HUES6 (cell line): Measurements from ENCODE around the gene STX3.

ENCODE experiments used
- H3K27ac ChIP-seq: 2 replicates; pipeline ENCODE4 v1.7.0; 2013; ENCODE audit warnings: low read depth, mild to moderate bottlenecking, low read length, inconsistent platforms
- H3K27me3 ChIP-seq: 2 replicates; pipeline ENCODE4 v1.6.1; 2013; ENCODE audit warnings: low read length; ENCODE audit not compliant: control insufficient read depth, insufficient read depth
- H3K36me3 ChIP-seq: 2 replicates; pipeline ENCODE4 v1.6.1; 2013; ENCODE audit warnings: low read length; ENCODE audit not compliant: control insufficient read depth, insufficient read depth
- H3K4me1 ChIP-seq: 2 replicates; pipeline ENCODE4 v1.6.1; 2013; ENCODE audit warnings: low read length; ENCODE audit not compliant: control insufficient read depth, insufficient read depth
- H3K4me3 ChIP-seq: 2 replicates; pipeline ENCODE4 v1.5.1; 2013; ENCODE audit warnings: low read depth, low read length
- H3K9ac ChIP-seq: one replicate; pipeline ENCODE4 v1.6.1; 2013; ENCODE audit warnings: mild to moderate bottlenecking, low read length
- H3K9me3 ChIP-seq: 2 replicates; pipeline ENCODE4 v1.6.1; 2013; ENCODE audit warnings: low read depth, low read length; ENCODE audit not compliant: control insufficient read depth, insufficient read depth

The STX3 gene

GRCh38 chr11:59787816-59788215 lies 32.6 kb downstream of the STX3 start:
- H3K4me3 ChIP-seq = no peak overlapping the region
- peaks cover 77% of the 10 kb centered on the region for H3K36me3 ChIP-seq
- H3K4me1 ChIP-seq = no peaks in the 10 kb centered on the region; the same call in 1 of the 2 replicates

DNA sequence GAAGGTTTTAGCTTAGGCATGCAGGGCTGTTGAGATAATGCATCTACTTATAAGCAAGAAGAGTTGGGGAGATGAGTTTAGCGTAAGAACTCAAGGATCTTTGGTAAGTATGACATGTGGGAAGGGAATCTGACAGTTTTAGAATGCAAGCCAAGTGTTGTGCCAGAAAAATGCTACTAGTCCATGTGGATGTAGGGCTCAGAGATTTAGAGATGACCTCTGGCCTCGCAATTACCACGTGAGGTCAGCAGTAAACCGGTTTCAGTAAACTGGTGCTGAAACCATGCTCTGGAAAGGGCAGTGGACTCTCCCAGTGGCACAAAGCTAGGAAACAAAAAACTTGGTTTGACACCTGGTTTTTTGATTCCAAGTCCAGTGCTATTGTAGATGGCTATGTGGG lies 36.5 kb downstream of the STX3 start:
- H3K9ac ChIP-seq = no peak overlapping the region
- no peaks in the 10 kb centered on the region for H3K27me3 ChIP-seq
- H3K27ac ChIP-seq = no peak overlapping the region
- no peaks in the 10 kb centered on the region for H3K9me3 ChIP-seq
- no peaks in the 10 kb centered on the region; the same call in 1 of the 2 replicates for H3K4me1 ChIP-seq
- H3K36me3 ChIP-seq = peaks cover 95% of the 10 kb centered on the region
- H3K4me3 ChIP-seq = no peak overlapping the region

More at GRCh38 chr11:59787816-59788215, 32.6 kb downstream of the STX3 start:
- Histone ChIP-seq H3K9me3 (peaks cover 4% of the 10 kb centered on the region; the same call in 1 of the 2 replicates), H3K27me3 (no peaks in the 10 kb centered on the region), H3K27ac (no peak overlapping the region), H3K9ac (no peak overlapping the region)

GRCh38 chr11:59792507-59792906 lies 37.3 kb downstream of the STX3 start:
- H3K4me1 ChIP-seq = no peaks in the 10 kb centered on the region; the same call in 1 of the 2 replicates
- H3K4me3 ChIP-seq = no peak overlapping the region
- H3K27me3 ChIP-seq = no peaks in the 10 kb centered on the region
- H3K36me3 ChIP-seq = peaks cover 96% of the 10 kb centered on the region
- H3K9ac ChIP-seq = no peak overlapping the region
- no peak overlapping the region for H3K27ac ChIP-seq
- no peaks in the 10 kb centered on the region for H3K9me3 ChIP-seq

GRCh38 chr11:59794417-59794816 lies 39.2 kb downstream of the STX3 start:
- no peaks in the 10 kb centered on the region for H3K27me3 ChIP-seq
- no peaks in the 10 kb centered on the region for H3K4me1 ChIP-seq
- no peak overlapping the region for H3K9ac ChIP-seq
- H3K9me3 ChIP-seq = no peaks in the 10 kb centered on the region
- H3K27ac ChIP-seq = no peak overlapping the region
- peaks cover 90% of the 10 kb centered on the region for H3K36me3 ChIP-seq
- H3K4me3 ChIP-seq = no peak overlapping the region

GRCh38 chr11:59800390-59801025 lies 45.3 kb downstream of the STX3 start:
- no peak overlapping the region for H3K4me3 ChIP-seq
- peaks cover 74% of the 10 kb centered on the region for H3K36me3 ChIP-seq
- H3K9ac ChIP-seq = no peak overlapping the region
- H3K27ac ChIP-seq = no peak overlapping the region
- no peaks in the 10 kb centered on the region for H3K9me3 ChIP-seq
- no peaks in the 10 kb centered on the region for H3K4me1 ChIP-seq
- no peaks in the 10 kb centered on the region for H3K27me3 ChIP-seq

DNA sequence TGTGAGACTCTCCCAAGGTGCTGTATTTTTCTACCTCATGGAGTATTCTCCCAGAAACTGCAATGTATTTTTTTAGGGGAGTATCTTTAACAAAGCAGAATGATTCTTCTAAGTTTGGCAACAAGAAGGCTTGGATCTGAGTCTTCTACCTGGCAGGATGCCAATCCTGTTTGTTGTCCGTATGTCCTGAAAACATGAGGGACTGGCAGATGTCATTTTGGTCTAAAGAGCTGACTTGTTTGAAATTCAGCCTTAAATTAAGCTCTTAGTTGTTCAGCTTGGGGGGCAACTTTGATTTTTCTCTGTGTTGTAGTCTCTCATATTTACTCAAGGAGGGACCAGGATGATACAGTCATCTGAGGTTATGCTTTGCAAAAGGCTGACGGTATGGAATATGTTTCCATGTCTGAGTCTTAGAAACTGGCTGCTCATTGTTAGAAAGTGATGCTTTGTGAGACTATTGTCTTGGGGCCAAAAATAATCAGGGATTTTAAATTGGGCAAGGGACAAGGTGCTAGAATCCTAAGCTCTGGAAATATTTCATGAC lies 46.1 kb downstream of the STX3 start:
- Histone ChIP-seq H3K36me3 (peaks cover 74% of the 10 kb centered on the region), H3K27ac (no peak overlapping the region), H3K4me3 (no peak overlapping the region), H3K9me3 (no peaks in the 10 kb centered on the region), H3K27me3 (no peaks in the 10 kb centered on the region), H3K4me1 (no peaks in the 10 kb centered on the region), H3K9ac (no peak overlapping the region)

DNA sequence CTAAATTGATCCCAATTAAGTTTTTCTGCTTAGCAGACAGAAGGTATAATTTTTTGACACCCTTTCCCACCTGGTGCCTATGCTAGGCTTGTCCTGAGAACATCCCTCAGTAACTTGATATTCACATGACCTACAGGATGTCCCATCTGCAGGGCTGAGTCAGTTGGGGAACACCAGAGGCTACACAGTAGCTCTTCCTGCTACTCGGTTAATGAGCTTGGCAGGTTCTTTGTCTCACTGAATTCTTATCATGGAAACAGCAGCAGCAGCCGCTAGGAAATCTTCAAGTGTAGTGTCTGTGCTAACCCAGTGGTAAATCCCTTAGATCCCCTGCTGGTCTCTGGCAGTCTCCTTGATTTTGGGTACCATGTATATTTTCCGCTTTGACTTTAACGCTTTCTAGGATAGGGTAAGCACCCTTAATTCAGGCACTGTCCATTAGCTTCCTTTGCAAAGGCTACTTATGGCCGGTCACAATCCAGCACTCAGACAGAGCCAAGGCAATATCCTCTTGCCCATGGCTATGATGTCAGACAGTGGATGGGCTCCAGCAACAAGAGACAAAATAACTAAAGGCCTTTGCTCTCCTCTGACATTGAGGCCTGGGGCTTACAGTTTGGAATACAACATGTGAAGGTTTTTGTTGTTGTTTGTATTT lies 46.9 kb downstream of the STX3 start:
- Histone ChIP-seq H3K36me3 (peaks cover 75% of the 10 kb centered on the region), H3K9me3 (no peaks in the 10 kb centered on the region), H3K27ac (no peak overlapping the region), H3K4me1 (no peaks in the 10 kb centered on the region), H3K9ac (no peak overlapping the region), H3K4me3 (no peak overlapping the region), H3K27me3 (no peaks in the 10 kb centered on the region)

DNA sequence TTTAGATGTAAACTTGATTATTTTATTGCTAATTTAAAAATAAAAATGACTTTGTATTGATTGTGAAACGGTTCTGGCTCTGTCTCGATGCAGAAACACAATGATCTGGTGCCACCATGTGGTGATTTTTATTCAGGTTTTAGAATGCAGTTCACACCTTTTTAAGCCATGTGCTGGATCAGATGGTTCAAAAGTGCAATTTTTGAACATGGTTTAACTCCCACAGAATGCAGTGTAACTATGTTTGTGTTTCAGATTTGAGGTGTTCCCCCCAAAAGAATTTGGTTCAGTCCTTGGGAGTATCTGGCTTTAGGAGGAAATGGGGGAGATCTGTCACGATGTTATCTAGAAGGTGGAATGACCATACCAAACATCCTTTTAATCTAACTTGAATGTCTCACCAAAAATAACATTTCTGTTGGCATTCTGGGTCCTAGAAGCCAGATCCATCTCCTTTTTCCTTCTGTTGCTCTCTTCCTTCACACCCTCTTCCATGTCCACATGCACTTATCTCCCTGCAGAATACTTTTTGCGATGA lies 47.5 kb downstream of the STX3 start:
- Histone ChIP-seq H3K9me3 (no peaks in the 10 kb centered on the region), H3K4me3 (no peak overlapping the region), H3K36me3 (peaks cover 75% of the 10 kb centered on the region), H3K27ac (no peak overlapping the region), H3K9ac (no peak overlapping the region), H3K27me3 (no peaks in the 10 kb centered on the region), H3K4me1 (no peaks in the 10 kb centered on the region)

GRCh38 chr11:59804061-59804460 lies 48.9 kb downstream of the STX3 start:
- no peak overlapping the region for H3K9ac ChIP-seq
- no peak overlapping the region for H3K4me3 ChIP-seq
- no peaks in the 10 kb centered on the region for H3K9me3 ChIP-seq
- no peaks in the 10 kb centered on the region for H3K4me1 ChIP-seq
- no peaks in the 10 kb centered on the region for H3K27me3 ChIP-seq
- no peak overlapping the region for H3K27ac ChIP-seq
- peaks cover 83% of the 10 kb centered on the region for H3K36me3 ChIP-seq

GRCh38 chr11:59807047-59807610 lies 52.0 kb downstream of the STX3 start:
- H3K9ac ChIP-seq = no peak overlapping the region
- peaks cover 62% of the 10 kb centered on the region for H3K36me3 ChIP-seq
- H3K9me3 ChIP-seq = no peaks in the 10 kb centered on the region
- H3K27me3 ChIP-seq = no peaks in the 10 kb centered on the region
- H3K4me3 ChIP-seq = no peak overlapping the region
- peaks cover 6% of the 10 kb centered on the region for H3K4me1 ChIP-seq
- no peak overlapping the region for H3K27ac ChIP-seq
